Hepatocyte (in vitro differentiated cells): ENCODE data around the gene SH3PXD2B. TPM values are rescaled to one million over a fixed set of nuclear protein-coding genes. Genes with fewer than 3 reads are reported as not detected.
A peak's percentile ranks its signal among the peaks of the same experiment; 100 is the strongest.

ENCODE experiments used
- DNase-seq: peaks from one replicate; pipeline ENCODE4 v3.0.0-alpha.2; 2016; ENCODE audit warnings: low spot score
- H2AFZ ChIP-seq: fragments of 200-600 bp; sonication (generic); 2 replicates; pipeline ENCODE4 v1.6.0; 2016; ENCODE audit warnings: antibody characterized with exemption, mild to moderate bottlenecking
- H3K27ac ChIP-seq: fragments of 200-600 bp; sonication (generic); 2 replicates; pipeline ENCODE4 v1.5.1; 2016; ENCODE audit warnings: mild to moderate bottlenecking
- H3K27me3 ChIP-seq: fragments of 200-600 bp; sonication (generic); 2 replicates; pipeline ENCODE4 v1.6.1; 2016
- H3K36me3 ChIP-seq: fragments of 200-600 bp; sonication (generic); replicated peaks from 2 replicates; pipeline ENCODE4 v1.5.1; 2016; ENCODE audit warnings: low read depth; ENCODE audit not compliant: insufficient read depth
- H3K4me1 ChIP-seq: fragments of 200-600 bp; sonication (generic); 2 replicates; pipeline ENCODE4 v1.5.1; 2016; ENCODE audit warnings: mild to moderate bottlenecking, moderate library complexity; ENCODE audit not compliant: insufficient read depth
- H3K4me2 ChIP-seq: fragments of 200-600 bp; sonication (generic); 2 replicates; pipeline ENCODE4 v1.6.0; 2016
- H3K4me3 ChIP-seq: fragments of 200-600 bp; sonication (generic); 2 replicates; pipeline ENCODE4 v1.5.1; 2016; ENCODE audit warnings: mild to moderate bottlenecking
- H3K79me2 ChIP-seq: fragments of 200-600 bp; sonication (generic); 2 replicates; pipeline ENCODE4 v1.6.0; 2017; ENCODE audit warnings: mild to moderate bottlenecking
- H3K9me2 ChIP-seq: fragments of 200-600 bp; sonication (generic); replicated peaks from 2 replicates; pipeline ENCODE4 v1.6.0; 2017; ENCODE audit warnings: mild to moderate bottlenecking; ENCODE audit not compliant: insufficient read depth
- H3K9me3 ChIP-seq: fragments of 200-600 bp; sonication (generic); 2 replicates; pipeline ENCODE4 v1.5.1; 2016; ENCODE audit warnings: low read depth, mild to moderate bottlenecking
- H4K20me1 ChIP-seq: fragments of 200-600 bp; sonication (generic); 2 replicates; pipeline ENCODE4 v1.6.0; 2016; ENCODE audit warnings: mild to moderate bottlenecking; ENCODE audit not compliant: insufficient read depth, poor library complexity, severe bottlenecking
- CTCF ChIP-seq: fragments of 200-600 bp; sonication (generic); IDR thresholded peaks from 2 replicates; pipeline ENCODE4 v1.5.1; 2016; ENCODE audit warnings: antibody characterized with exemption, mild to moderate bottlenecking; ENCODE audit not compliant: poor library complexity
- EZH2 ChIP-seq: fragments of 200-600 bp; sonication (generic); IDR thresholded peaks from 2 replicates; pipeline ENCODE4 v1.6.1; 2016; ENCODE audit warnings: antibody characterized with exemption, mild to moderate bottlenecking, borderline replicate concordance
- EZH2phosphoT487 ChIP-seq: fragments of 200-600 bp; sonication (generic); IDR thresholded peaks from one replicate; pipeline ENCODE4 v1.6.1; 2018; ENCODE audit warnings: antibody characterized with exemption, mild to moderate bottlenecking, low read depth, moderate library complexity; ENCODE audit not compliant: unreplicated experiment, severe bottlenecking
- WGBS: methylation state at CpG from one replicate; pipeline ENCODE4 v1.1.6; 2016; ENCODE audit warnings: low lambda C conversion rate; ENCODE audit errors: missing lambda C conversion rate; 5-methylcytosine and 5-hydroxymethylcytosine counted together
- polyA plus RNA-seq: library from polyadenylated mRNA; unstranded; fragments of >200 nt; fragmentation: Nextera tagmentation; extraction: Ambion mirVana; gene quantifications from 2 replicates; pipeline ENCODE4 v1.2.1, GENCODE V29; 2016
- total RNA-seq: library from RNA; depleted of rRNA; stranded (reverse); fragments of >200 nt; gene quantifications from 2 replicates; pipeline ENCODE4 v1.2.3, GENCODE V29; 2014

Gene SH3PXD2B
- total and polyA plus RNA-seq, 2 experiments from 2014 or later, result 27.8 to 28.5 TPM

- peaks cover 12% of the 10 kb centered on the region for H4K20me1 ChIP-seq
- 69% methylated on average over 8 of the region's 8 CpGs for WGBS
- no peaks in the 10 kb centered on the region for H3K27me3 ChIP-seq
- no peaks in the 10 kb centered on the region for H3K36me3 ChIP-seq
- H3K4me3 ChIP-seq, result peak overlapping the region; percentile 70
- peaks cover 18% of the 10 kb centered on the region for H3K4me1 ChIP-seq
- TF ChIP-seq CTCF (no peak), EZH2 (no peak), EZH2phosphoT487 (no peak)
- peaks cover 32% of the 10 kb centered on the region for H3K79me2 ChIP-seq
- no peak for DNase-seq
- H3K4me2 ChIP-seq, result peak overlapping the region; percentile 74
- no peaks in the 10 kb centered on the region for H3K9me2 ChIP-seq
- H3K9me3 ChIP-seq, result no peaks in the 10 kb centered on the region
- peak overlapping the region; percentile 87 for H3K27ac ChIP-seq
- peak overlapping the region; percentile 80 for H2AFZ ChIP-seq
Observed at GRCh38 chr5:172455087-172455381, 709 bp upstream of the SH3PXD2B start.

DNA sequence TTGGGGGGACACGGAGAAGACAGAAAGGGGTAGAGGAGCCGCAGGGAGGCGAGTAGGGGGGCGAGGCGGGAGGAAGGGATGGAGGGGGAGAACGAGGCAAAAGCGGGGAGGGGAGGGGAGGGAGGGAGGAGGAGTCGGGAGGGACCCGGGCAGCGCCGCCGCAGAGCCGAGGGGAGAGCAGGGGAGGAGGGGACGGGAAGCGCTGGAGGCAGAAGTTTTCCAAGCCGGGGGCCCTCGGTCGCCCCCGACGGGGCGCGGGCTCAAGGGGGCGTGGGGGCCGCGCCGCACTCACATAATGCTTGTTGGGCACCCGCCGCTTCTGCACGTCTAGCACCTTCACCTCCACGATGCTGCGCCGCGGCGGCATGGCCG is 353 bp downstream of the SH3PXD2B start:
- Histone ChIP-seq H3K4me3 (peak overlapping the region; percentile 90), H3K9me3 (no peaks in the 10 kb centered on the region), H3K9me2 (no peaks in the 10 kb centered on the region), H3K79me2 (peaks cover 42% of the 10 kb centered on the region), H3K27me3 (no peaks in the 10 kb centered on the region), H3K4me1 (peaks cover 18% of the 10 kb centered on the region), H3K4me2 (peak overlapping the region; percentile 88), H3K27ac (peak overlapping the region; percentile 93), H2AFZ (peak overlapping the region; percentile 89), H3K36me3 (no peaks in the 10 kb centered on the region), H4K20me1 (peaks cover 22% of the 10 kb centered on the region)
- DNase-seq, result peak; percentile 78
- 3% methylated on average over 13 of the region's 35 CpGs for WGBS
- TF ChIP-seq EZH2, result no peak
- no peak for TF ChIP-seq CTCF
- TF ChIP-seq EZH2phosphoT487, result no peak

- peak overlapping the region; percentile 88 for H3K4me2 ChIP-seq
- H2AFZ ChIP-seq, result peak overlapping the region; percentile 89
- H3K9me3 ChIP-seq, result no peaks in the 10 kb centered on the region
- peaks cover 28% of the 10 kb centered on the region for H4K20me1 ChIP-seq
- 2% methylated on average over 24 of the region's 24 CpGs for WGBS
- peak overlapping the region; percentile 90 for H3K4me3 ChIP-seq
- peaks cover 18% of the 10 kb centered on the region for H3K4me1 ChIP-seq
- peak overlapping the region; percentile 93 for H3K27ac ChIP-seq
- TF ChIP-seq EZH2phosphoT487 (no peak), CTCF (peak; percentile 57)
- H3K27me3 ChIP-seq, result no peaks in the 10 kb centered on the region
- no peaks in the 10 kb centered on the region for H3K9me2 ChIP-seq
- H3K36me3 ChIP-seq, result no peaks in the 10 kb centered on the region
- H3K79me2 ChIP-seq, result peaks cover 48% of the 10 kb centered on the region
- peak; percentile 89 for DNase-seq
Observed at GRCh38 chr5:172453206-172453985, 929 bp downstream of the SH3PXD2B start.
